HG02588 (cell line): Measurements from ENCODE around the gene SHOC1.
"Not testable (repeated sequence)": the region's sequence is repeated elsewhere in the genome, so short reads cannot be mapped to it uniquely, and the experiment has no call there.

ENCODE experiments used
- ATAC-seq: cut with Tn5 transposase; IDR thresholded peaks from one replicate; pipeline ENCODE4 v1.9.1; 2021; ENCODE audit warnings: mild to moderate bottlenecking, moderate library complexity; ENCODE audit not compliant: unreplicated experiment

The SHOC1 gene

GRCh38 chr9:111805830-111806241 is 11.1 kb upstream of the SHOC1 start:
- ATAC-seq, result no peak

DNA sequence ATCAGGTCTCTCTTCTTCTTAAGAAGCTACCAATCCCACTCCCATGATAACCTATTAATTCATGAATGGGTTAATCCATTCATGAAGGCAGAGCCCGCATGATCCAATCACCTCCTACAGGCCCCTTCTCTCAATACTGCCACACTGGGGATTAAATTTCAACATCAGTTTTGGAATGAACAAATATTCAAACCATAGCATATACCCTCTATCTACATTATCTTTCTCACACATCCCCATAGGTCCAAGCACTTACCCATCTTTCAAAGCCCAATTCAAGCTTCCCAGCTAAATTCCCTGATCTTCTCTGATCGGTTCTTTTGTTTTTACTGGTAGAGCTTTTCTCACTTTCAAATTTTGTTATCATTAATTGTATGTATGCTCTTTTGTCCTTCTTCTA is 10.5 kb upstream of the SHOC1 start:
- no peak for ATAC-seq

DNA sequence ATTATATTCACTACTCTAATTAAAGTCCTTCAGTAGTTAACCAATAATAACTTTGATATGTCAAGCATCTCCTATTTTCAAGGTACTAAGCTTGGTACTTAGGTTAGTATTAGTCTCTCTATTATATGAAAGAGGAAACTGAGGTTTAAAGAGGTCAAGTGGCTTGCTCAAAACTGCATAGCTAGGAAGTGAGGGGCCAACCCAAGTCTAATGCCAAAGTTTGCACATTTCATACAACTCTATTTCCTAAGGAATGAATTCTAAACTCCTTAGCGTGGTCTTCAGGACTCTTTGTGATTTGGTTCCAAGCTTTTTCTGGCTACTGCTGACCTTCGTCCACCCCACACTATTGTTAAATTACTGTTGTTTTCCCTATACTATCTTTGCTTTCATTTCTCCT is 9.9 kb upstream of the SHOC1 start:
- no peak for ATAC-seq

GRCh38 chr9:111803924-111804323 is 9.2 kb upstream of the SHOC1 start:
- no peak for ATAC-seq

GRCh38 chr9:111799915-111800526 is 5.3 kb upstream of the SHOC1 start:
- no peak for ATAC-seq

GRCh38 chr9:111799506-111799905 is 4.8 kb upstream of the SHOC1 start:
- ATAC-seq, result no peak

- ATAC-seq, result no peak
Measured at GRCh38 chr9:111798786-111799185, 4.0 kb upstream of the SHOC1 start.

GRCh38 chr9:111795557-111795839 is 761 bp upstream of the SHOC1 start:
- ATAC-seq, result no peak

- not testable (repeated sequence) for ATAC-seq
Measured at GRCh38 chr9:111791821-111792220, 2.9 kb downstream of the SHOC1 start.

DNA sequence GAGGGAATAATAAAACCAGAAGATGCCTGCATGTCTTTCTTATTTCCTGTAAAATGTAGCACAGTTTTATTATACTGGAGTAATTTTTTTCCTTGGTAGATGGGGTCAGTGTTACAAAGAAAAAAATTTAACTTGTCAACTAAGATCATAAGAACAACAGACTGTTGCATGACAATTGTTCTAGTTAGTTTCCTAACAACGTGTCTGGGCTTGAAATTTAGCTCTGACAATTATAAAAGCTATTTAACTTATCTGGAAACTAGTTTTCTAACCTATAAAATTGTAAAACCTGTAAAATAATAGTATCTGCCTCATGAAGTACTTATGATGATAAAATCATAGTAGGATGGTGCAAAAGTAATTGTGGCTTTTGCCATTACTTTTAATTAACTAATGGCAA is 4.9 kb downstream of the SHOC1 start:
- no peak for ATAC-seq

GRCh38 chr9:111783857-111784256 is 10.9 kb downstream of the SHOC1 start:
- no peak for ATAC-seq

- ATAC-seq, result no peak
Measured at GRCh38 chr9:111783424-111783823, 11.3 kb downstream of the SHOC1 start.

- ATAC-seq, result no peak
Measured at GRCh38 chr9:111766066-111766465, 28.7 kb downstream of the SHOC1 start.

DNA sequence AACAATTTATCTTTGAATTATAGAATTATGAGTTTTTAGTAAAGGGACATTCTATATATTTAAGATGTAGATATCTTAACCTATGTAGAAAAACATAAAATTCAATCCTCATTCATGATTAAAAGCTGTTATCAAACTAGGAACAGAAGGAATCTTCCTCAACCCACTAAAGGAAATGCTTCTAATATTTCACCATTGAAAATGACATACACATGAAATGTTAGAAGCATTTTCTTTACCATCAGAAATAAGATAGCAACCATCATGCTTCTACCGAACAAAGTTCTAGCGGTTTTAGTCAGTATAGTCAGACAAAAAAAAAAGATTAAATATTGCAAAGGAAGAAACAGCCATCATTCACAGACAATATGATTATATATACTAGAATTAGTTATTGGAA is 32.2 kb downstream of the SHOC1 start:
- ATAC-seq, result no peak

DNA sequence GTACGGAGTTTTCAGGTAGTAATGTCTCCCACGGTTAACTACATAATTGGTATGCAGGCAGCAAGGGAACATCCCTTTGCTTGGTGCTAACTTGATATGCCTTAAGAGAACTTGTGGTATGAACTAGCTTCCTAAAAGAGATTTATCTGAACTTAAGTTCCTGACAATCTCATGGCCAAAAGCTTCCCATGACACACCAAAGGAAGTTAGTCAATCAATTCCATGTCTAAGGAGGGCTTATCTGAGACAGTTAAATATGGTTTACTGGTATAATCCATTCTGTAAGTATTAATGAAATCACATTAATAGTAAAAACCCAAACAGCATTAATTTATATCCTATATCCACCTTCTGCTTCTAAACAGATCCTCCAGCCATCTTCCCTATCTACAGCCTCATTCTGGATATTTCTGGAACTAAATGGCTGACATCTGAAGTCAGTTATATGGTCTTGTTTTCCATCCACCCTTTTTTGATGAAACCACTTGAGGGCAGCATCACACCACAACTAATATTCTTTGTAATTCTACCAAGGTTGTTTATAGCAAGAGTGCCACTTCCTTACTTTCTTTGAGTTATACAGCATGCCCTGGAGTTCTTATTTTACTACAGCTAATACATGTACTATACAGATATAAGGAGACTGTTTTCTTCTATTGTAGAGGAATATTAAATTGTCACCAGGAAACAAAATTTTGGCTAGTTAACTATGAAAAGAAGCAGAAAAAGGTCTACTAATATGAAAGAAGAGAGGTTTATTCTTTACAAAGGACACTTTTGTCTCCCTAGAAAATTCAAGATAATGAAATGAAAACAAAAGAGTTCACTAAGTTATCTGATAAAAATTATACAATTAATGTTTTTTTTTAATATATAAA is 34.7 kb downstream of the SHOC1 start:
- ATAC-seq, result peak; percentile 70

- no peak for ATAC-seq
Measured at GRCh38 chr9:111754800-111755199, 39.9 kb downstream of the SHOC1 start.

- ATAC-seq, result no peak
Measured at GRCh38 chr9:111752455-111752854, 42.3 kb downstream of the SHOC1 start.
